GM12878 (cell line): ENCODE results near the gene ZBTB38. TPM values are rescaled to one million over a fixed set of nuclear protein-coding genes. Genes with fewer than 3 reads are reported as not detected.

Experiments used
- ATAC-seq: fragments of 200-7000 bp; cut with Tn5 transposase; 3 replicates; pipeline ENCODE4 v1.9.1; 2020; ENCODE audit warnings: mild to moderate bottlenecking, moderate library complexity
- BruUV-seq: library from RNA; stranded (reverse); fragments of 400-500 nt; replicated peaks from 2 replicates; lab custom pipeline; 2021; lab: Mats Ljungman, UMichigan
- CTCF ChIA-PET: fragments of 300-600 bp; sonication (Branson Sonifier 250); formaldehyde crosslinking; extraction: SDS; loops from one replicate; lab custom pipeline; 2021; ENCODE audit warnings: inconsistent platforms; lab: Yijun Ruan, JAX
- POLR2A ChIA-PET: fragments of 350-600 bp; formaldehyde crosslinking; extraction: SDS; loops from one replicate; lab custom pipeline; 2021; ENCODE audit warnings: inconsistent platforms; lab: Charles Lee
- RAD21 ChIA-PET: fragments of 300-600 bp; sonication (Branson Sonifier 250); formaldehyde crosslinking; loops from one replicate; lab custom pipeline; 2023; ENCODE audit warnings: antibody characterized with exemption; ENCODE audit not compliant: unreplicated experiment; lab: Charles Lee
- SMC1A ChIA-PET: fragments of 300-600 bp; sonication (Branson Sonifier 250); formaldehyde crosslinking; loops from one replicate; lab custom pipeline; 2023; ENCODE audit not compliant: unreplicated experiment, uncharacterized antibody; lab: Charles Lee
- DNase-seq: peaks from one replicate; pipeline ENCODE4 v3.0.0-alpha.2; 2011; ENCODE audit warnings: low read depth, low spot score
- FAIRE-seq: peaks from 3 replicates; lab custom pipeline; 2011; peaks lifted over from hg19 to GRCh38; lab: Jason Lieb, UNC
- H2AFZ ChIP-seq: 2 replicates; pipeline ENCODE4 v1.6.0; 2011; ENCODE audit warnings: low read depth, low read length, control low read depth; ENCODE audit not compliant: control insufficient read depth
- H3K27ac ChIP-seq: 2 replicates; pipeline ENCODE4 v1.5.1; 2011; ENCODE audit warnings: control low read depth; ENCODE audit not compliant: control insufficient read depth, insufficient read depth
- H3K27me3 ChIP-seq, 2 experiments: replicated peaks in 1 of 2; 2 replicates each; pipeline versions ENCODE4 v1.6.0 to v1.6.1; 2011; ENCODE audit warnings: low read length in 1 of 2; ENCODE audit not compliant: control insufficient read depth in 2 of 2, insufficient read depth in 2 of 2
- H3K36me3 ChIP-seq, 2 experiments: 2 replicates each; pipeline ENCODE4 v1.5.1; 2011; ENCODE audit warnings: low read length in 1 of 2; ENCODE audit not compliant: control insufficient read depth in 2 of 2, insufficient read depth in 2 of 2
- H3K4me1 ChIP-seq: 2 replicates; pipeline ENCODE4 v1.6.1; 2011; ENCODE audit warnings: mild to moderate bottlenecking, low read length, moderate library complexity, mixed read lengths; ENCODE audit not compliant: control insufficient read depth, insufficient read depth
- H3K4me2 ChIP-seq: 2 replicates; pipeline ENCODE4 v1.6.0; 2011; ENCODE audit warnings: control low read depth; ENCODE audit not compliant: control insufficient read depth, insufficient read depth
- H3K4me3 ChIP-seq: fragments of 200-600 bp; sonication (generic); 2 replicates; pipeline ENCODE4 v1.5.1; 2016
- H3K79me2 ChIP-seq: 2 replicates; pipeline ENCODE4 v1.6.0; 2011; ENCODE audit warnings: low read length; ENCODE audit not compliant: control insufficient read depth, insufficient read depth
- H3K9ac ChIP-seq: 2 replicates; pipeline ENCODE4 v1.8.0; 2011; ENCODE audit warnings: low read length, control low read depth, mixed read lengths; ENCODE audit not compliant: control insufficient read depth, insufficient read depth
- H3K9me3 ChIP-seq: replicated peaks from 3 replicates; pipeline ENCODE4 v1.5.1; 2011; ENCODE audit warnings: mild to moderate bottlenecking, low read length; ENCODE audit not compliant: control insufficient read depth, insufficient read depth
- H4K20me1 ChIP-seq: 2 replicates; pipeline ENCODE4 v1.6.0; 2011; ENCODE audit not compliant: control insufficient read depth, insufficient read depth
- SMC3 ChIP-seq: IDR thresholded peaks from 2 replicates; pipeline ENCODE4 v1.6.1; 2011; ENCODE audit warnings: low read length, improper control_type of control experiment, borderline replicate concordance
- WGBS: methylation state at CpG from one replicate; pipeline ENCODE4 v1.1.6; 2016; ENCODE audit warnings: low lambda C conversion rate; ENCODE audit not compliant: insufficient replicate concordance, insufficient coverage; ENCODE audit errors: missing lambda C conversion rate; 5-methylcytosine and 5-hydroxymethylcytosine counted together
- in situ Hi-C: fragments of 300-500 bp; cut with MboI; formaldehyde crosslinking; loops from 9 replicates; pipeline ENCODE4 v1.14.3; 2018; ENCODE audit warnings: mixed read lengths
- intact Hi-C: fragments of 100-400 bp; cut with micrococcal nuclease; formaldehyde crosslinking; loops from one replicate; pipeline ENCODE4 v1.14.2; 2022; ENCODE audit not compliant: unreplicated experiment
- polyA plus RNA-seq, 11 experiments: library from polyadenylated mRNA; depleted of rRNA in 4 of 11; unstranded in 6 of 11; stranded (reverse) in 5 of 11; fragments of >200 nt; fragmentation: Nextera tagmentation in 4 of 11; fragmentation: Illumina TruSeq in 1 of 11; extraction: Ambion mirVana in 4 of 11; extraction: Trizol in 1 of 11; gene quantifications; 1 replicate in 1 of 11; 2 replicates in 10 of 11; pipeline versions ENCODE4 v1.2.1 to v1.2.3, GENCODE V29; 2011 to 2016; ENCODE audit warnings: inconsistent platforms in 2 of 11, missing spikeins in 2 of 11, low read depth in 1 of 11
- total RNA-seq, 4 experiments: library from RNA; depleted of rRNA in 3 of 4; stranded (reverse); fragments of >200 nt in 3 of 4; fragmentation: Illumina TruSeq in 1 of 4; extraction: Trizol in 1 of 4; gene quantifications; 2 replicates each; pipeline versions ENCODE4 v1.2.1 to v1.2.3, GENCODE V29; 2013 to 2021
- TF ChIP-seq, protein P1 (sequence below): IDR thresholded peaks from 2 replicates; pipeline ENCODE4 v1.6.1; 2012; ENCODE audit warnings: improper control_type of control experiment, low read depth, low read length; ENCODE audit not compliant: insufficient replicate concordance

The ZBTB38 gene
- total and polyA plus RNA-seq, 10 of the 15 experiments (the other 5 are each of a cell fraction or from before 2014, with no cell fraction given), result 34.2 to 115 (median 88.6) TPM

DNA sequence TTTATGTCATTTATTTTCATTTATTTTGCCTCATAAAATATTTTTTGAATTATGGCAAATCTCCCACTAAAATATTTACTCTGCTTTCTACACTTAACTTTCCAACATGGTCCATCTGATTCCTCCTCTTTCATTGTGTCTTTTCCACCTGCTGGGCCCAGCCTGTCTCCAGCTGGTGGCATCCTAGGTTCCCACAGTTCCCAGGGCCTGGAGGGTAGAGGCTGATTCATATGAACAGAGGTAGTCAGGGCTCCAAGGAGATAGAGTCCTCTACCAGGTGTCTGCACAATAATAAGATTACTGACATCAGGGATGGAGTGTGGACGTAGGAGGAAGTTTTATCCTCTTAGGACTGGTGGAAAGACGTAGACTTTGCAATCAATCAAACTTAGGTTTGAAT is 14.3 kb downstream of the ZBTB38 start:
- SMC1A ChIA-PET, result interaction anchor here (1.3 to 19.8 kb wide), 13 partner anchors 7 to 70 kb away, joined by 3 to 573 read pairs (median 11); no protein-coding TSS in a partner anchor
- in situ Hi-C loops, result no loop called here
- peaks cover 53% of the 10 kb centered on the region for H3K4me1 ChIP-seq

More for the DNA sequence above, 14.3 kb downstream of the ZBTB38 start:
- Histone ChIP-seq H3K79me2 (peaks cover 67% of the 10 kb centered on the region), H2AFZ (no peak overlapping the region; the same call in 1 of the 2 replicates), H3K27me3 (no peaks in the 10 kb centered on the region), H3K9me3 (no peaks in the 10 kb centered on the region; the same call in 2 of the 3 replicates), H3K4me2 (peak overlapping the region; percentile 90), H3K27ac (peak overlapping the region; percentile 94), H3K36me3 (no peaks in the 10 kb centered on the region), H4K20me1 (no peaks in the 10 kb centered on the region), H3K9ac (peak overlapping the region; percentile 47), H3K4me3 (peak overlapping the region; percentile 6; the same call in 1 of the 2 replicates)
- ATAC-seq, result no peak
- CTCF ChIA-PET, result interaction anchor here (1.0 to 7.0 kb wide), 8 partner anchors 11 to 72 kb away, joined by 3 to 87 read pairs (median 9); no protein-coding TSS in a partner anchor
- POLR2A ChIA-PET, result interaction anchor here (0.5 to 18.5 kb wide), 11 partner anchors 8 to 58 kb away, joined by 3 to 453 read pairs (median 4); no protein-coding TSS in a partner anchor
- DNase-seq, result no peak
- RAD21 ChIA-PET, result interaction anchor here (0.6 to 14.4 kb wide), 8 partner anchors 11 to 71 kb away, joined by 3 to 387 read pairs (median 29); no protein-coding TSS in a partner anchor
- intact Hi-C loops, result no loop called here
- FAIRE-seq, result no peak
- WGBS, result 51% methylated on average over 2 of the region's 2 CpGs
- no TSS peak for BruUV-seq
- TF ChIP-seq, protein P1, sequence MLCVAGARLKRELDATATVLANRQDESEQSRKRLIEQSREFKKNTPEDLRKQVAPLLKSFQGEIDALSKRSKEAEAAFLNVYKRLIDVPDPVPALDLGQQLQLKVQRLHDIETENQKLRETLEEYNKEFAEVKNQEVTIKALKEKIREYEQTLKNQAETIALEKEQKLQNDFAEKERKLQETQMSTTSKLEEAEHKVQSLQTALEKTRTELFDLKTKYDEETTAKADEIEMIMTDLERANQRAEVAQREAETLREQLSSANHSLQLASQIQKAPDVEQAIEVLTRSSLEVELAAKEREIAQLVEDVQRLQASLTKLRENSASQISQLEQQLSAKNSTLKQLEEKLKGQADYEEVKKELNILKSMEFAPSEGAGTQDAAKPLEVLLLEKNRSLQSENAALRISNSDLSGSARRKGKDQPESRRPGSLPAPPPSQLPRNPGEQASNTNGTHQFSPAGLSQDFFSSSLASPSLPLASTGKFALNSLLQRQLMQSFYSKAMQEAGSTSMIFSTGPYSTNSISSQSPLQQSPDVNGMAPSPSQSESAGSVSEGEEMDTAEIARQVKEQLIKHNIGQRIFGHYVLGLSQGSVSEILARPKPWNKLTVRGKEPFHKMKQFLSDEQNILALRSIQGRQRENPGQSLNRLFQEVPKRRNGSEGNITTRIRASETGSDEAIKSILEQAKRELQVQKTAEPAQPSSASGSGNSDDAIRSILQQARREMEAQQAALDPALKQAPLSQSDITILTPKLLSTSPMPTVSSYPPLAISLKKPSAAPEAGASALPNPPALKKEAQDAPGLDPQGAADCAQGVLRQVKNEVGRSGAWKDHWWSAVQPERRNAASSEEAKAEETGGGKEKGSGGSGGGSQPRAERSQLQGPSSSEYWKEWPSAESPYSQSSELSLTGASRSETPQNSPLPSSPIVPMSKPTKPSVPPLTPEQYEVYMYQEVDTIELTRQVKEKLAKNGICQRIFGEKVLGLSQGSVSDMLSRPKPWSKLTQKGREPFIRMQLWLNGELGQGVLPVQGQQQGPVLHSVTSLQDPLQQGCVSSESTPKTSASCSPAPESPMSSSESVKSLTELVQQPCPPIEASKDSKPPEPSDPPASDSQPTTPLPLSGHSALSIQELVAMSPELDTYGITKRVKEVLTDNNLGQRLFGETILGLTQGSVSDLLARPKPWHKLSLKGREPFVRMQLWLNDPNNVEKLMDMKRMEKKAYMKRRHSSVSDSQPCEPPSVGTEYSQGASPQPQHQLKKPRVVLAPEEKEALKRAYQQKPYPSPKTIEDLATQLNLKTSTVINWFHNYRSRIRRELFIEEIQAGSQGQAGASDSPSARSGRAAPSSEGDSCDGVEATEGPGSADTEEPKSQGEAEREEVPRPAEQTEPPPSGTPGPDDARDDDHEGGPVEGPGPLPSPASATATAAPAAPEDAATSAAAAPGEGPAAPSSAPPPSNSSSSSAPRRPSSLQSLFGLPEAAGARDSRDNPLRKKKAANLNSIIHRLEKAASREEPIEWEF, result peak; percentile 3
- TF ChIP-seq SMC3, result no peak
